HEK293T (cell line): ENCODE results near the gene BORCS5.

ENCODE experiments used
- CTCF ChIA-PET: fragments of 350-600 bp; formaldehyde crosslinking; extraction: SDS; loops from one replicate; lab custom pipeline; 2021; ENCODE audit warnings: antibody characterized with exemption, inconsistent platforms; lab: Yijun Ruan, JAX
- POLR2A ChIA-PET: fragments of 350-600 bp; formaldehyde crosslinking; extraction: SDS; loops from one replicate; lab custom pipeline; 2020; ENCODE audit warnings: antibody characterized with exemption, inconsistent platforms; lab: Yijun Ruan, JAX
- DNase-seq: peaks from one replicate; pipeline ENCODE4 v3.0.0; 2012; ENCODE audit warnings: mixed read lengths; ENCODE audit errors: extremely low spot score
- ARNT ChIP-seq: fragments of 450-650 bp; IDR thresholded peaks from 2 replicates; pipeline ENCODE4 v1.6.1; 2017; ENCODE audit warnings: mild to moderate bottlenecking
- BHLHE40 ChIP-seq: fragments of 450-650 bp; IDR thresholded peaks from 2 replicates; pipeline ENCODE4 v1.6.1; 2016; ENCODE audit warnings: mild to moderate bottlenecking, moderate library complexity, borderline replicate concordance
- CTBP1 ChIP-seq: fragments of 450-650 bp; IDR thresholded peaks from 2 replicates; pipeline ENCODE4 v1.6.1; 2016; ENCODE audit warnings: borderline replicate concordance
- ELF4 ChIP-seq: fragments of 450-650 bp; IDR thresholded peaks from 2 replicates; pipeline ENCODE4 v1.6.1; 2017; ENCODE audit warnings: antibody characterized with exemption
- FOXA1 ChIP-seq: fragments of 450-650 bp; IDR thresholded peaks from 2 replicates; pipeline ENCODE4 v1.6.1; 2016; ENCODE audit warnings: mild to moderate bottlenecking
- FOXK2 ChIP-seq: fragments of 450-650 bp; IDR thresholded peaks from 2 replicates; pipeline ENCODE4 v1.6.1; 2016; ENCODE audit warnings: mild to moderate bottlenecking
- FOXM1 ChIP-seq: fragments of 450-650 bp; IDR thresholded peaks from 2 replicates; pipeline ENCODE4 v1.6.1; 2017; ENCODE audit warnings: mild to moderate bottlenecking, borderline replicate concordance
- HDGF ChIP-seq: fragments of 450-650 bp; IDR thresholded peaks from 2 replicates; pipeline ENCODE4 v1.6.1; 2017; ENCODE audit warnings: antibody characterized with exemption, borderline replicate concordance
- L3MBTL2 ChIP-seq: fragments of 450-650 bp; conservative IDR thresholded peaks from 2 replicates; pipeline ENCODE4 v1.6.1; 2016; ENCODE audit warnings: mild to moderate bottlenecking
- LEF1 ChIP-seq: fragments of 450-650 bp; IDR thresholded peaks from 2 replicates; pipeline ENCODE4 v1.6.1; 2017; ENCODE audit warnings: mild to moderate bottlenecking, borderline replicate concordance
- NFRKB ChIP-seq: fragments of 450-650 bp; IDR thresholded peaks from 2 replicates; pipeline ENCODE4 v1.6.1; 2016; ENCODE audit warnings: mild to moderate bottlenecking, moderate library complexity
- SP1 ChIP-seq: fragments of 450-650 bp; IDR thresholded peaks from 2 replicates; pipeline ENCODE4 v1.6.1; 2017
- SUZ12 ChIP-seq: fragments of 450-650 bp; IDR thresholded peaks from 2 replicates; pipeline ENCODE4 v1.6.1; 2016; ENCODE audit warnings: mild to moderate bottlenecking
- TARDBP ChIP-seq: fragments of 450-650 bp; IDR thresholded peaks from 2 replicates; pipeline ENCODE4 v1.6.1; 2016
- ZNF384 ChIP-seq: fragments of 450-650 bp; IDR thresholded peaks from 2 replicates; pipeline ENCODE4 v1.6.1; 2016
- TF ChIP-seq, protein P1 (sequence below): fragments of 450-650 bp; IDR thresholded peaks from 2 replicates; pipeline ENCODE4 v1.6.1; 2016

The BORCS5 gene

GRCh38 chr12:12378616-12379015, 21.7 kb downstream of the BORCS5 start:
- ChIA-PET POLR2A (interaction anchor here (1.6 kb wide), 1 partner anchor 317 kb away, joined by 3 read pairs; the partner anchor contains the start of gene GPR19), CTCF (interaction anchor here (2.1 kb wide), 1 partner anchor 19 kb away, joined by 8 read pairs; no protein-coding TSS in a partner anchor)
- no peak for DNase-seq
- TF ChIP-seq ARNT = no peak
- no peak for TF ChIP-seq BHLHE40
- TF ChIP-seq SUZ12 = no peak
- TF ChIP-seq ZNF384 = no peak
- TF ChIP-seq FOXK2 = no peak
- TF ChIP-seq ELF4 = no peak
- TF ChIP-seq L3MBTL2 = no peak
- no peak for TF ChIP-seq HDGF
- TF ChIP-seq NFRKB = no peak
- no peak for TF ChIP-seq TARDBP
- TF ChIP-seq, protein P1, sequence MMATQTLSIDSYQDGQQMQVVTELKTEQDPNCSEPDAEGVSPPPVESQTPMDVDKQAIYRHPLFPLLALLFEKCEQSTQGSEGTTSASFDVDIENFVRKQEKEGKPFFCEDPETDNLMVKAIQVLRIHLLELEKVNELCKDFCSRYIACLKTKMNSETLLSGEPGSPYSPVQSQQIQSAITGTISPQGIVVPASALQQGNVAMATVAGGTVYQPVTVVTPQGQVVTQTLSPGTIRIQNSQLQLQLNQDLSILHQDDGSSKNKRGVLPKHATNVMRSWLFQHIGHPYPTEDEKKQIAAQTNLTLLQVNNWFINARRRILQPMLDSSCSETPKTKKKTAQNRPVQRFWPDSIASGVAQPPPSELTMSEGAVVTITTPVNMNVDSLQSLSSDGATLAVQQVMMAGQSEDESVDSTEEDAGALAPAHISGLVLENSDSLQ = no peak
- no peak for TF ChIP-seq LEF1
- no peak for TF ChIP-seq CTBP1
- TF ChIP-seq FOXA1 = no peak

GRCh38 chr12:12379831-12380730, 23.2 kb downstream of the BORCS5 start:
- ChIA-PET CTCF (interaction anchor here (0.6 to 1.4 kb wide), 2 partner anchors 140 to 324 kb away, joined by 3 to 4 read pairs; no protein-coding TSS in a partner anchor), POLR2A (interaction anchor here (0.8 kb wide), 1 partner anchor 23 kb away, joined by 3 read pairs; the partner anchor contains the start of gene BORCS5)
- DNase-seq = no peak
- no peak for TF ChIP-seq HDGF
- no peak for TF ChIP-seq FOXK2
- TF ChIP-seq LEF1 = no peak
- no peak for TF ChIP-seq ELF4
- TF ChIP-seq TARDBP = no peak
- no peak for TF ChIP-seq NFRKB
- no peak for TF ChIP-seq L3MBTL2
- no peak for TF ChIP-seq ARNT
- TF ChIP-seq BHLHE40 = no peak
- TF ChIP-seq, protein P1 = no peak
- TF ChIP-seq ZNF384 = no peak
- no peak for TF ChIP-seq SP1
- no peak for TF ChIP-seq FOXA1
- no peak for TF ChIP-seq CTBP1
- no peak for TF ChIP-seq SUZ12
- TF ChIP-seq FOXM1 = no peak

GRCh38 chr12:12380949-12381593, 24.2 kb downstream of the BORCS5 start:
- ChIA-PET POLR2A (no interaction called here), CTCF (no interaction called here)
- DNase-seq = no peak
- TF ChIP-seq FOXK2 (no peak), NFRKB (no peak), HDGF (no peak), CTBP1 (no peak), BHLHE40 (no peak), FOXA1 (no peak), L3MBTL2 (no peak), ZNF384 (no peak)
- TF ChIP-seq, protein P1 = no peak

DNA sequence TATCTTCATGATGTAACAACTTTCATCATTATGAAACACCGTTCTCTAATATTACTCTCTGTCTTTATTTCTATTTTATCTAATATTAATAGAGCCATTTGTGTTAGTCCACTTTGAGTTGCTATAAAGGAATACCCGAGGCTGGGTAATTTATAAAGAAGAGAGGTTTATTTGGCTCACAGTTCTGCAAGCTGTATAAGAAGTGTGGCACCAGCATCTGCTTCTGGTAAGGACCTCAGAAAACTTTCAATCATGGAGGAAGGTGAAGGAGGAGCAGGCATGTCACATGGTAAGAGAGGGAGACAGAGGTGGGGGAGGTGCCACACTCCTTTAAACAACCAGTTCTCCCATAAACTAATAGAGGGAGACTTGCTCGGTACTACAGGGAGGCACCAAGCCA, 25.1 kb downstream of the BORCS5 start:
- no peak for DNase-seq
- POLR2A ChIA-PET = no interaction called here
- TF ChIP-seq FOXK2 (no peak), SP1 (no peak), NFRKB (no peak), ARNT (no peak), TARDBP (no peak), SUZ12 (no peak), LEF1 (no peak), CTBP1 (no peak), ELF4 (no peak), BHLHE40 (no peak), L3MBTL2 (no peak), FOXA1 (no peak), ZNF384 (no peak), HDGF (no peak)
- TF ChIP-seq, protein P1 = no peak
- CTCF ChIA-PET = no interaction called here
